ENCODE data around the gene MBD4.
"Not testable (repeated sequence)": the region's sequence is repeated elsewhere in the genome, so short reads cannot be mapped to it uniquely, and the experiment has no call there.

Gene MBD4

GRCh38 chr3:129403450-129403849, 36.3 kb downstream of the MBD4 start:
- no peak for DNase-seq

- no peak for DNase-seq
Measured at GRCh38 chr3:129402616-129403015, 37.1 kb downstream of the MBD4 start.

- no peak for DNase-seq
Measured at GRCh38 chr3:129402210-129402609, 37.5 kb downstream of the MBD4 start.

- DNase-seq: no peak
Measured at GRCh38 chr3:129399895-129400357, 39.8 kb downstream of the MBD4 start.

- peak; percentile 94 for DNase-seq
Measured at GRCh38 chr3:129399145-129399894, 40.4 kb downstream of the MBD4 start.

- DNase-seq: no peak
Measured at GRCh38 chr3:129398803-129399144, 41.0 kb downstream of the MBD4 start.

- not testable (repeated sequence) for DNase-seq
Measured at GRCh38 chr3:129393760-129394564, 45.8 kb downstream of the MBD4 start.

- DNase-seq: no peak
Measured at GRCh38 chr3:129393271-129393670, 46.5 kb downstream of the MBD4 start.

GRCh38 chr3:129392106-129392887, 47.5 kb downstream of the MBD4 start:
- not testable (repeated sequence) for DNase-seq

GRCh38 chr3:129391583-129391982, 48.2 kb downstream of the MBD4 start:
- DNase-seq: not testable (repeated sequence)

GRCh38 chr3:129389572-129389937, 50.2 kb downstream of the MBD4 start:
- DNase-seq: no peak

- DNase-seq: not testable (repeated sequence)
Measured at GRCh38 chr3:129388791-129389571, 50.8 kb downstream of the MBD4 start.

GRCh38 chr3:129387487-129387886, 52.3 kb downstream of the MBD4 start:
- DNase-seq: no peak

- no peak for DNase-seq
Measured at GRCh38 chr3:129386984-129387383, 52.8 kb downstream of the MBD4 start.

GRCh38 chr3:129385507-129385906, 54.2 kb downstream of the MBD4 start:
- DNase-seq: not testable (repeated sequence)

- DNase-seq: no peak
Measured at GRCh38 chr3:129384594-129385323, 55.0 kb downstream of the MBD4 start.

GRCh38 chr3:129384103-129384502, 55.6 kb downstream of the MBD4 start:
- not testable (repeated sequence) for DNase-seq

GRCh38 chr3:129383292-129383860, 56.4 kb downstream of the MBD4 start:
- peak; percentile 52 for DNase-seq

- no peak for DNase-seq
Measured at GRCh38 chr3:129382366-129382765, 57.4 kb downstream of the MBD4 start.

All from NCI-H1436 (cell line).